ENCODE results near the gene CNPY3. TPM values are rescaled to one million over a fixed set of nuclear protein-coding genes. Genes with fewer than 3 reads are reported as not detected.

The CNPY3 gene
- total and polyA plus RNA-seq, 10 of the 15 experiments (the other 5 are each of a cell fraction or from before 2014, with no cell fraction given): 7.2 to 102 (median 73.6) TPM

DNA sequence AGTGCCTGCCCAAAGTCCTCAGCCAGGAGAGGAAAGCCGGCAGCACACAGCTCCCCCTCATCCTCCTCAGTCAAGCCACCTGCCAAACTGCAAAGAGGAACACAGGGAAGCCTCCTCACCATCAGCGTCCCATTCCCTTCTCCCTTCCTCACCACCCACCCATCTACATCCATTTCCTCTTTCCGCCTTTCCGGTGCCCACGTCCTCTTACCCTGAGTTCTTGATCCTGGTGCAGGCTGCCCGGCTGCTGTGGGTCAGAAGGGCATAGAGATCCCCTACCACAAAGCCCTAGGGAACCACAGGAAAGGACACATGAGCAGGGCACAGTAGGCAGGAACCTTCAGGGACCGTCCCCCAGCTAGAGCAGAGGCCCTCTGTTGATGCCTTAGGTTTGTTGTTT, 37.3 kb downstream of the CNPY3 start:
- ChIA-PET CTCF (interaction anchor here (1.4 kb wide), 1 partner anchor 524 kb away, joined by 3 read pairs; no protein-coding TSS in a partner anchor), SMC1A (ENCODE audit: uncharacterized antibody, unreplicated experiment) (interaction anchor here (0.7 kb wide), 1 partner anchor 252 kb away, joined by 5 read pairs; no protein-coding TSS in a partner anchor), RAD21 (ENCODE audit: unreplicated experiment) (interaction anchor here (1.8 to 2.1 kb wide), 2 partner anchors 43 to 177 kb away, joined by 5 to 12 read pairs; no protein-coding TSS in a partner anchor), POLR2A (interaction anchor here (0.7 kb wide), 1 partner anchor 714 kb away, joined by 8 read pairs; no protein-coding TSS in a partner anchor)
- DNase-seq (ENCODE audit: low read depth, low spot score): no peak
- FAIRE-seq: no peak
- Histone ChIP-seq H3K4me2 (ENCODE audit: control insufficient read depth, insufficient read depth) (no peak overlapping the region), H3K4me1 (ENCODE audit: control insufficient read depth, insufficient read depth, low read length) (no peaks in the 10 kb centered on the region), H2AFZ (ENCODE audit: control insufficient read depth, low read depth, low read length) (no peak overlapping the region), H3K27me3 (replicated peaks in 1 of 2; ENCODE audit: control insufficient read depth in 2 of 2, insufficient read depth in 2 of 2, low read length in 1 of 2) (no peaks in the 10 kb centered on the region), H3K27ac (ENCODE audit: control insufficient read depth, insufficient read depth) (no peak overlapping the region), H3K36me3 (ENCODE audit: control insufficient read depth in 2 of 2, insufficient read depth in 2 of 2, low read length in 1 of 2) (no peaks in the 10 kb centered on the region; a peak in 3 of 4 replicates), H3K9ac (ENCODE audit: control insufficient read depth, insufficient read depth, low read length) (no peak overlapping the region), H3K79me2 (ENCODE audit: control insufficient read depth, insufficient read depth, low read length) (no peaks in the 10 kb centered on the region), H4K20me1 (ENCODE audit: control insufficient read depth, insufficient read depth) (no peaks in the 10 kb centered on the region), H3K9me3 (replicated peaks; ENCODE audit: control insufficient read depth, insufficient read depth, low read length) (no peaks in the 10 kb centered on the region), H3K4me3 (no peak overlapping the region)
- TF ChIP-seq, protein P1, sequence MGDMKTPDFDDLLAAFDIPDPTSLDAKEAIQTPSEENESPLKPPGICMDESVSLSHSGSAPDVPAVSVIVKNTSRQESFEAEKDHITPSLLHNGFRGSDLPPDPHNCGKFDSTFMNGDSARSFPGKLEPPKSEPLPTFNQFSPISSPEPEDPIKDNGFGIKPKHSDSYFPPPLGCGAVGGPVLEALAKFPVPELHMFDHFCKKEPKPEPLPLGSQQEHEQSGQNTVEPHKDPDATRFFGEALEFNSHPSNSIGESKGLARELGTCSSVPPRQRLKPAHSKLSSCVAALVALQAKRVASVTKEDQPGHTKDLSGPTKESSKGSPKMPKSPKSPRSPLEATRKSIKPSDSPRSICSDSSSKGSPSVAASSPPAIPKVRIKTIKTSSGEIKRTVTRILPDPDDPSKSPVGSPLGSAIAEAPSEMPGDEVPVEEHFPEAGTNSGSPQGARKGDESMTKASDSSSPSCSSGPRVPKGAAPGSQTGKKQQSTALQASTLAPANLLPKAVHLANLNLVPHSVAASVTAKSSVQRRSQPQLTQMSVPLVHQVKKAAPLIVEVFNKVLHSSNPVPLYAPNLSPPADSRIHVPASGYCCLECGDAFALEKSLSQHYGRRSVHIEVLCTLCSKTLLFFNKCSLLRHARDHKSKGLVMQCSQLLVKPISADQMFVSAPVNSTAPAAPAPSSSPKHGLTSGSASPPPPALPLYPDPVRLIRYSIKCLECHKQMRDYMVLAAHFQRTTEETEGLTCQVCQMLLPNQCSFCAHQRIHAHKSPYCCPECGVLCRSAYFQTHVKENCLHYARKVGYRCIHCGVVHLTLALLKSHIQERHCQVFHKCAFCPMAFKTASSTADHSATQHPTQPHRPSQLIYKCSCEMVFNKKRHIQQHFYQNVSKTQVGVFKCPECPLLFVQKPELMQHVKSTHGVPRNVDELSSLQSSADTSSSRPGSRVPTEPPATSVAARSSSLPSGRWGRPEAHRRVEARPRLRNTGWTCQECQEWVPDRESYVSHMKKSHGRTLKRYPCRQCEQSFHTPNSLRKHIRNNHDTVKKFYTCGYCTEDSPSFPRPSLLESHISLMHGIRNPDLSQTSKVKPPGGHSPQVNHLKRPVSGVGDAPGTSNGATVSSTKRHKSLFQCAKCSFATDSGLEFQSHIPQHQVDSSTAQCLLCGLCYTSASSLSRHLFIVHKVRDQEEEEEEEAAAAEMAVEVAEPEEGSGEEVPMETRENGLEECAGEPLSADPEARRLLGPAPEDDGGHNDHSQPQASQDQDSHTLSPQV (IDR thresholded peaks at IDR 0.05): no peak
- TF ChIP-seq SP1 (IDR thresholded peaks at IDR 0.05; ENCODE audit: low read depth, low read length) (no peak), CBX3 (IDR thresholded peaks at IDR 0.05; ENCODE audit: borderline replicate concordance, low read depth) (no peak), ETV6 (conservative IDR thresholded peaks at IDR 0.05 in 1 of 2, IDR thresholded peaks at IDR 0.05 in 1 of 2; ENCODE audit: borderline replicate concordance in 1 of 2, low read depth in 1 of 2) (no peak), RFX5 (IDR thresholded peaks at IDR 0.05; ENCODE audit: low read depth, low read length) (no peak), SPI1 (IDR thresholded peaks at IDR 0.05; ENCODE audit: borderline replicate concordance, insufficient read depth, low read depth, low read length) (no peak), BMI1 (IDR thresholded peaks at IDR 0.05; ENCODE audit: borderline replicate concordance) (no peak), CBX5 (IDR thresholded peaks at IDR 0.05; ENCODE audit: low read depth) (no peak), SUZ12 (IDR thresholded peaks at IDR 0.05; ENCODE audit: unreplicated experiment) (no peak)
- TF ChIP-seq, protein P2, sequence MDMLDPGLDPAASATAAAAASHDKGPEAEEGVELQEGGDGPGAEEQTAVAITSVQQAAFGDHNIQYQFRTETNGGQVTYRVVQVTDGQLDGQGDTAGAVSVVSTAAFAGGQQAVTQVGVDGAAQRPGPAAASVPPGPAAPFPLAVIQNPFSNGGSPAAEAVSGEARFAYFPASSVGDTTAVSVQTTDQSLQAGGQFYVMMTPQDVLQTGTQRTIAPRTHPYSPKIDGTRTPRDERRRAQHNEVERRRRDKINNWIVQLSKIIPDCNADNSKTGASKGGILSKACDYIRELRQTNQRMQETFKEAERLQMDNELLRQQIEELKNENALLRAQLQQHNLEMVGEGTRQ (IDR thresholded peaks at IDR 0.05; ENCODE audit: borderline replicate concordance, low read depth, low read length): no peak
- TF ChIP-seq, protein P3, sequence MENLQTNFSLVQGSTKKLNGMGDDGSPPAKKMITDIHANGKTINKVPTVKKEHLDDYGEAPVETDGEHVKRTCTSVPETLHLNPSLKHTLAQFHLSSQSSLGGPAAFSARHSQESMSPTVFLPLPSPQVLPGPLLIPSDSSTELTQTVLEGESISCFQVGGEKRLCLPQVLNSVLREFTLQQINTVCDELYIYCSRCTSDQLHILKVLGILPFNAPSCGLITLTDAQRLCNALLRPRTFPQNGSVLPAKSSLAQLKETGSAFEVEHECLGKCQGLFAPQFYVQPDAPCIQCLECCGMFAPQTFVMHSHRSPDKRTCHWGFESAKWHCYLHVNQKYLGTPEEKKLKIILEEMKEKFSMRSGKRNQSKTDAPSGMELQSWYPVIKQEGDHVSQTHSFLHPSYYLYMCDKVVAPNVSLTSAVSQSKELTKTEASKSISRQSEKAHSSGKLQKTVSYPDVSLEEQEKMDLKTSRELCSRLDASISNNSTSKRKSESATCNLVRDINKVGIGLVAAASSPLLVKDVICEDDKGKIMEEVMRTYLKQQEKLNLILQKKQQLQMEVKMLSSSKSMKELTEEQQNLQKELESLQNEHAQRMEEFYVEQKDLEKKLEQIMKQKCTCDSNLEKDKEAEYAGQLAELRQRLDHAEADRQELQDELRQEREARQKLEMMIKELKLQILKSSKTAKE (IDR thresholded peaks at IDR 0.05; ENCODE audit: low read depth, poor library complexity, severe bottlenecking): no peak
- 52% methylated on average over 7 of the region's 7 CpGs for WGBS (ENCODE audit: insufficient coverage, insufficient replicate concordance, low lambda C conversion rate, missing lambda C conversion rate)
- intact Hi-C loops (cut with micrococcal nuclease; ENCODE audit: unreplicated experiment): no loop called here
- no TSS peak for BruUV-seq (replicated peaks)
- ATAC-seq: no peak
- in situ Hi-C loops (cut with MboI): no loop called here

All from GM12878 (cell line).